Fibroblast of skin of right biceps (primary cell): Measurements from ENCODE around the gene ZNF503.

Experiments used
- DNase-seq: peaks from one replicate; pipeline ENCODE4 v3.0.0-alpha.2; 2013

ZNF503 gene

GRCh38 chr10:75352650-75353049 is 48.9 kb downstream of the ZNF503 start:
- DNase-seq, result peak; percentile 26

GRCh38 chr10:75351637-75352036 is 49.9 kb downstream of the ZNF503 start:
- DNase-seq, result no peak

GRCh38 chr10:75350791-75351190 is 50.8 kb downstream of the ZNF503 start:
- peak; percentile 85 for DNase-seq
